ENCODE data around the gene ARID5B. TPM values are rescaled to one million over a fixed set of nuclear protein-coding genes. Genes with fewer than 3 reads are reported as not detected.

Gene ARID5B
- total RNA-seq, 1 donor: 94.1 TPM

DNA sequence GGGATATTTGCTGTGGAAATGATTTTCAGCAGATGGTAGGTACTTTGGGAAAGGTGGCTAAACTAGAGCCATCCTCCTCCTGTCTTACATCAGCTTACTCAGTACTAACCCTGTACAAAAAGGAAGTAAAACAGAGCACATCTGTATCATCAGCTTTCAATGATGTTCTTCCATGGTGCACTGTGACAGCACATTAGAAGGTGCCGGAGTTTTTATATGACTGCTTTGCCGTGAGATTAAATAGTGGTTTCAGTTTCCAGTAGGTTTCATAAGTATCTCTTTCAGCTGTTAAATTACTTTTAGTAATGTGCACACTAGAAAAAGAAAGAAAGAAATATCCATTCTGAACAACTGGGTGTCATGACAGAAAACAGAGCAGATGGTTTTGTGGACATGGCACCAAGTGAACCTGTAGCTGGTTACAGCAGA lies 86.5 kb downstream of the ARID5B start:
- H3K4me3 ChIP-seq (ENCODE audit: insufficient read depth, low read length): no peak overlapping the region
- H3K4me1 ChIP-seq (ENCODE audit: insufficient read depth, low read length): peaks cover 11% of the 10 kb centered on the region
- H4K20me1 ChIP-seq (ENCODE audit: insufficient read depth, low read length): peaks cover 10% of the 10 kb centered on the region
- H3K79me2 ChIP-seq (ENCODE audit: insufficient read depth, low read length): peaks cover 14% of the 10 kb centered on the region
- H3K4me2 ChIP-seq (ENCODE audit: insufficient read depth, low read length): peak overlapping the region; percentile 22
- no peaks in the 10 kb centered on the region for H3K9me3 ChIP-seq (ENCODE audit: low read depth, low read length)
- TF ChIP-seq, protein P1, sequence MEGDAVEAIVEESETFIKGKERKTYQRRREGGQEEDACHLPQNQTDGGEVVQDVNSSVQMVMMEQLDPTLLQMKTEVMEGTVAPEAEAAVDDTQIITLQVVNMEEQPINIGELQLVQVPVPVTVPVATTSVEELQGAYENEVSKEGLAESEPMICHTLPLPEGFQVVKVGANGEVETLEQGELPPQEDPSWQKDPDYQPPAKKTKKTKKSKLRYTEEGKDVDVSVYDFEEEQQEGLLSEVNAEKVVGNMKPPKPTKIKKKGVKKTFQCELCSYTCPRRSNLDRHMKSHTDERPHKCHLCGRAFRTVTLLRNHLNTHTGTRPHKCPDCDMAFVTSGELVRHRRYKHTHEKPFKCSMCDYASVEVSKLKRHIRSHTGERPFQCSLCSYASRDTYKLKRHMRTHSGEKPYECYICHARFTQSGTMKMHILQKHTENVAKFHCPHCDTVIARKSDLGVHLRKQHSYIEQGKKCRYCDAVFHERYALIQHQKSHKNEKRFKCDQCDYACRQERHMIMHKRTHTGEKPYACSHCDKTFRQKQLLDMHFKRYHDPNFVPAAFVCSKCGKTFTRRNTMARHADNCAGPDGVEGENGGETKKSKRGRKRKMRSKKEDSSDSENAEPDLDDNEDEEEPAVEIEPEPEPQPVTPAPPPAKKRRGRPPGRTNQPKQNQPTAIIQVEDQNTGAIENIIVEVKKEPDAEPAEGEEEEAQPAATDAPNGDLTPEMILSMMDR (IDR thresholded peaks at IDR 0.05; ENCODE audit: extremely low read depth, low read depth, low read length): no peak
- no peak overlapping the region for H3K27ac ChIP-seq (ENCODE audit: low read depth, low read length)
- no peaks in the 10 kb centered on the region for H3K36me3 ChIP-seq (ENCODE audit: insufficient read depth, low read length)
- peak; percentile 81 for DNase-seq (ENCODE audit: insufficient read length, low spot score, missing footprints)
- no peak overlapping the region for H2AFZ ChIP-seq (ENCODE audit: low read length)
- no peaks in the 10 kb centered on the region for H3K27me3 ChIP-seq (ENCODE audit: insufficient read depth, low read length)

- no peak overlapping the region for H2AFZ ChIP-seq (ENCODE audit: low read length)
- no peaks in the 10 kb centered on the region for H3K36me3 ChIP-seq (ENCODE audit: insufficient read depth, low read length)
- H3K27me3 ChIP-seq (ENCODE audit: insufficient read depth, low read length): no peaks in the 10 kb centered on the region
- H3K4me2 ChIP-seq (ENCODE audit: insufficient read depth, low read length): no peak overlapping the region
- no peak overlapping the region for H3K4me3 ChIP-seq (ENCODE audit: insufficient read depth, low read length)
- peaks cover 12% of the 10 kb centered on the region for H3K79me2 ChIP-seq (ENCODE audit: insufficient read depth, low read length)
- no peak for DNase-seq (ENCODE audit: insufficient read length, low spot score, missing footprints)
- TF ChIP-seq, protein P1 (IDR thresholded peaks at IDR 0.05; ENCODE audit: extremely low read depth, low read depth, low read length): no peak
- H3K9me3 ChIP-seq (ENCODE audit: low read depth, low read length): no peaks in the 10 kb centered on the region
- H3K27ac ChIP-seq (ENCODE audit: low read depth, low read length): no peak overlapping the region
- H3K4me1 ChIP-seq (ENCODE audit: insufficient read depth, low read length): peaks cover 25% of the 10 kb centered on the region
- H4K20me1 ChIP-seq (ENCODE audit: insufficient read depth, low read length): peaks cover 3% of the 10 kb centered on the region
These were observed 88.7 kb downstream of the ARID5B start for GRCh38 chr10:61989995-61990760.

DNA sequence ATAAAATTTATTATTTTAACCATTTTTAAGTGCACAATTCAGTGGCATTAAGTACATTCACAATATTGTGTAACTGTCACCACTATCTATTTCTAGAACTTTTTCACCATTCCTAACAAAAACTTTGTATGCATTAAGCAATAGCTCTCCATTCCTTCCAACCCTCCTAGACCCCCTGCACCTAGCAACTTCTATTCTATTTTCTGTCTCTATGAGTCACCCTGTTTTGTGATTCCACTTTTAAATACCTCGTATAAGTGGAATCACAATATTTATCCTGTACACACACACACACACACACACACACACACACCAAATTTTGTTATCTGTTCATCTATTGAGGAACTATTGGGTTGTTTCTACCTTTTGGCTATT lies 89.2 kb downstream of the ARID5B start:
- Histone ChIP-seq H3K27ac (ENCODE audit: low read depth, low read length) (no peak overlapping the region), H2AFZ (ENCODE audit: low read length) (no peak overlapping the region), H3K4me3 (ENCODE audit: insufficient read depth, low read length) (no peak overlapping the region), H4K20me1 (ENCODE audit: insufficient read depth, low read length) (peaks cover 3% of the 10 kb centered on the region), H3K36me3 (ENCODE audit: insufficient read depth, low read length) (no peaks in the 10 kb centered on the region), H3K27me3 (ENCODE audit: insufficient read depth, low read length) (no peaks in the 10 kb centered on the region), H3K79me2 (ENCODE audit: insufficient read depth, low read length) (peaks cover 15% of the 10 kb centered on the region), H3K4me2 (ENCODE audit: insufficient read depth, low read length) (no peak overlapping the region), H3K4me1 (ENCODE audit: insufficient read depth, low read length) (peaks cover 25% of the 10 kb centered on the region), H3K9me3 (ENCODE audit: low read depth, low read length) (no peaks in the 10 kb centered on the region)
- TF ChIP-seq, protein P1 (IDR thresholded peaks at IDR 0.05; ENCODE audit: extremely low read depth, low read depth, low read length): no peak
- no peak for DNase-seq (ENCODE audit: insufficient read length, low spot score, missing footprints)

DNA sequence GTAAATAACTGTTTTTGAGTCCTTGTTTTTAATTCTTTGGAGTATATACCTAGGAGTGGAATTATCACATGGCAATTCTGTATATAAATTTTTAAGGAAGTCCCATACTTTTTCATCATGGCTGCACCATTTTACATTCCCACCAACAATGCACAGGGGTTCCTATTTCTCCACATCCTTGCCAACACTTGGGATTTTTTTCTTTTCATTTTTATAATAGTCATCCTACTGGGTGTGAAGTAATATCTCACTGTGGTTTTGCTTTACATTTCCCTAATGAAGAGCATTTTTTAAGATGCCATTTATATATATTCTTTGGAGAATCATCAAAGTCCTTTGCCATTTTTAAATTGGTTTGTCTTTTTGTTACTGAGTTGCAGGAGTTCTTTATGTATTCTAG lies 89.7 kb downstream of the ARID5B start:
- H3K27me3 ChIP-seq (ENCODE audit: insufficient read depth, low read length): no peaks in the 10 kb centered on the region
- peaks cover 17% of the 10 kb centered on the region for H3K79me2 ChIP-seq (ENCODE audit: insufficient read depth, low read length)
- H3K27ac ChIP-seq (ENCODE audit: low read depth, low read length): no peak overlapping the region
- H3K4me2 ChIP-seq (ENCODE audit: insufficient read depth, low read length): no peak overlapping the region
- no peak for DNase-seq (ENCODE audit: insufficient read length, low spot score, missing footprints)
- H3K4me1 ChIP-seq (ENCODE audit: insufficient read depth, low read length): peaks cover 25% of the 10 kb centered on the region
- H3K9me3 ChIP-seq (ENCODE audit: low read depth, low read length): no peaks in the 10 kb centered on the region
- TF ChIP-seq, protein P1 (IDR thresholded peaks at IDR 0.05; ENCODE audit: extremely low read depth, low read depth, low read length): no peak
- no peaks in the 10 kb centered on the region for H3K36me3 ChIP-seq (ENCODE audit: insufficient read depth, low read length)
- H3K4me3 ChIP-seq (ENCODE audit: insufficient read depth, low read length): no peak overlapping the region
- no peak overlapping the region for H2AFZ ChIP-seq (ENCODE audit: low read length)
- H4K20me1 ChIP-seq (ENCODE audit: insufficient read depth, low read length): peaks cover 3% of the 10 kb centered on the region
